Fibroblast of skin of back (primary cell): ENCODE results near the gene CADM1.
A peak's percentile ranks its signal among the peaks of the same experiment; 100 is the strongest.

Experiments used
- DNase-seq: peaks from one replicate; pipeline ENCODE4 v3.0.0-alpha.2; 2013

CADM1 gene

GRCh38 chr11:115272925-115273324 is 231.3 kb downstream of the CADM1 start:
- peak; percentile 20 for DNase-seq

- DNase-seq = no peak
Observed at GRCh38 chr11:115271643-115272042, 232.6 kb downstream of the CADM1 start.

- no peak for DNase-seq
Observed at GRCh38 chr11:115269191-115269950, 234.8 kb downstream of the CADM1 start.

- peak; percentile 22 for DNase-seq
Observed at GRCh38 chr11:115267871-115268270, 236.3 kb downstream of the CADM1 start.

GRCh38 chr11:115267238-115267781 is 236.9 kb downstream of the CADM1 start:
- DNase-seq = no peak

GRCh38 chr11:115266066-115266639 is 238.1 kb downstream of the CADM1 start:
- no peak for DNase-seq

- no peak for DNase-seq
Observed at GRCh38 chr11:115263799-115264656, 240.2 kb downstream of the CADM1 start.

GRCh38 chr11:115258216-115258615 is 246.0 kb downstream of the CADM1 start:
- no peak for DNase-seq

- no peak for DNase-seq
Observed at GRCh38 chr11:115257678-115258077, 246.5 kb downstream of the CADM1 start.

GRCh38 chr11:115257270-115257669 is 246.9 kb downstream of the CADM1 start:
- DNase-seq = no peak

GRCh38 chr11:115256397-115257197 is 247.6 kb downstream of the CADM1 start:
- DNase-seq = no peak

GRCh38 chr11:115255006-115255762 is 249.0 kb downstream of the CADM1 start:
- peak; percentile 12 for DNase-seq

- no peak for DNase-seq
Observed at GRCh38 chr11:115251126-115251525, 253.1 kb downstream of the CADM1 start.

GRCh38 chr11:115249061-115249578 is 255.1 kb downstream of the CADM1 start:
- DNase-seq = no peak

GRCh38 chr11:115247953-115248352 is 256.3 kb downstream of the CADM1 start:
- DNase-seq = no peak

- DNase-seq = peak; percentile 37
Observed at GRCh38 chr11:115247361-115247760, 256.9 kb downstream of the CADM1 start.

GRCh38 chr11:115244758-115245157 is 259.5 kb downstream of the CADM1 start:
- DNase-seq = no peak

GRCh38 chr11:115244296-115244695 is 259.9 kb downstream of the CADM1 start:
- DNase-seq = peak; percentile 29

GRCh38 chr11:115242982-115243381 is 261.2 kb downstream of the CADM1 start:
- DNase-seq = no peak

GRCh38 chr11:115241899-115242298 is 262.3 kb downstream of the CADM1 start:
- no peak for DNase-seq

- peak; percentile 13 for DNase-seq
Observed at GRCh38 chr11:115238791-115239190, 265.4 kb downstream of the CADM1 start.
